Hematopoietic multipotent progenitor cell treated with erythropoietin and hydrocortisone succinate and interleukin-3 and kit ligand, for 15 days (in vitro differentiated cells): ENCODE measurements around the gene NAV2.

Source experiments
- DNase-seq: peaks from one replicate; pipeline ENCODE4 v3.0.0-alpha.2; 2015; ENCODE audit warnings: low spot score

NAV2 gene, protein sequence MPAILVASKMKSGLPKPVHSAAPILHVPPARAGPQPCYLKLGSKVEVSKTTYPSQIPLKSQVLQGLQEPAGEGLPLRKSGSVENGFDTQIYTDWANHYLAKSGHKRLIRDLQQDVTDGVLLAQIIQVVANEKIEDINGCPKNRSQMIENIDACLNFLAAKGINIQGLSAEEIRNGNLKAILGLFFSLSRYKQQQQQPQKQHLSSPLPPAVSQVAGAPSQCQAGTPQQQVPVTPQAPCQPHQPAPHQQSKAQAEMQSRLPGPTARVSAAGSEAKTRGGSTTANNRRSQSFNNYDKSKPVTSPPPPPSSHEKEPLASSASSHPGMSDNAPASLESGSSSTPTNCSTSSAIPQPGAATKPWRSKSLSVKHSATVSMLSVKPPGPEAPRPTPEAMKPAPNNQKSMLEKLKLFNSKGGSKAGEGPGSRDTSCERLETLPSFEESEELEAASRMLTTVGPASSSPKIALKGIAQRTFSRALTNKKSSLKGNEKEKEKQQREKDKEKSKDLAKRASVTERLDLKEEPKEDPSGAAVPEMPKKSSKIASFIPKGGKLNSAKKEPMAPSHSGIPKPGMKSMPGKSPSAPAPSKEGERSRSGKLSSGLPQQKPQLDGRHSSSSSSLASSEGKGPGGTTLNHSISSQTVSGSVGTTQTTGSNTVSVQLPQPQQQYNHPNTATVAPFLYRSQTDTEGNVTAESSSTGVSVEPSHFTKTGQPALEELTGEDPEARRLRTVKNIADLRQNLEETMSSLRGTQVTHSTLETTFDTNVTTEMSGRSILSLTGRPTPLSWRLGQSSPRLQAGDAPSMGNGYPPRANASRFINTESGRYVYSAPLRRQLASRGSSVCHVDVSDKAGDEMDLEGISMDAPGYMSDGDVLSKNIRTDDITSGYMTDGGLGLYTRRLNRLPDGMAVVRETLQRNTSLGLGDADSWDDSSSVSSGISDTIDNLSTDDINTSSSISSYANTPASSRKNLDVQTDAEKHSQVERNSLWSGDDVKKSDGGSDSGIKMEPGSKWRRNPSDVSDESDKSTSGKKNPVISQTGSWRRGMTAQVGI (N-terminal part only)

DNA sequence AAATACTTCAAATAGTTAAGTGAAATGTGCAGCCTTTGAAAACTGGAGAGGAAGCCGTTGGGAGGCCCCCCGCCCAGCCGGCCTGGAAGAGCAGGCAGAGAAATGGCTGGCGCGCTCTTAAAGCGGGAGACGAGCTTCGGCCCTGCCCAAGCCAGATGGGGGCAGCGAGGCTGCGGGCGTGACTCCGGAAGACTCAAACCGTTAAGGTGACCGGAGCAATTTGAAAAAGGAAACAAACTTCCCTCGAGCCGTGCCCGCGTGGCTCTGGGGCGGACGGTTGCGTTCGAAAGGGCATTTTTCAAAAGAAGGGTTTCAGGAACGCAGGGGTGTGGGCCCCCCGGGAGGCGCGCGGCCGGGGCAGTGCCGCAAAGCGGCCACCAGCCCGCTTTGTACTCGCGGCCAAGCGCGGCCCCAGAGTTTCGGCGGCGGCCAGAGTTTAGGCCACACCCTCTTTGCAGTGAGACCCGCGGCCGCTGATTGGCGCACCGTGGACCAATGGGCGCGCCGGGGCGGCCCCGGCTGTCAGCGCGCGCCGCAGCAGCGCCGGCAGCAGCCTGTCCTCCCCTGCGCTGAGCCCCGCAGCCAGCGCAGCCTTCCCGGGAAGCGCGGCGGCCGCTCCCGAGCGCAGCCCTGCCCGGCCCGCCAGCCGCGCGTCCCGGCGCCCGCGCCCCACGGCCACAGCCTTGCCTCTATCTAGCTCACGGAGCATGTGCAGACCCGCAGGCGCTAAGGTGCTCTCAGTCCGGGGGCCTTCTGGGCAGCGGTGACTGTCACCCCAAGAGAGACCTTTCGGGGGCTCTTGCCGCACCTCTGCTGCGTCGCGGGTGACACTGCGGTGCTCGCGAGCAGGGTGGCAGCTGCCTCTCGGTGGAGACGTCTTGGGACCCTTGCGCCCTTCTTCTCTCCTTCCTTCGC lies at the start of gene NAV2:
Gene NAV2 (plus strand): TSS at position 557 of the 915 bp plus-strand sequence. CDS start 859 bp downstream, outside the sequence.
- peak; percentile 79 for DNase-seq

DNA sequence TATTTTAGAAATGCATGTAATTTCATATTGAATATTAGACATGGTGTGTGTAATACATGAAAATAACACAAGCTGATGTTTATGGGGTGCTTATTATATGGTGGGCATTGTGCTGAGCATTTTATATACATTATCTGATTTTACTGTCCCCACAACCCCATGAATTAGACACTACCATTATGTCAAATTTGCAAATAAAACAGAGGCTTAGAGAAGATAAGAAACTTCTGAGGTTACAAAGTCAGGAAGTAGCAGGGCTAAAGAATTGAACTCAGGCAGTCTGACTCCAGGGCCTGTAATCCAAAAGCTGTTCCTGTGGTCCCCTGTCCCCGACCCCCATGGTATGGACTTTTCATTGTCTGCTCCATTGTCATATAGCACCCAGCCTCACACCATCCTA lies 49.4 kb upstream of the NAV2 start:
- no peak for DNase-seq

DNA sequence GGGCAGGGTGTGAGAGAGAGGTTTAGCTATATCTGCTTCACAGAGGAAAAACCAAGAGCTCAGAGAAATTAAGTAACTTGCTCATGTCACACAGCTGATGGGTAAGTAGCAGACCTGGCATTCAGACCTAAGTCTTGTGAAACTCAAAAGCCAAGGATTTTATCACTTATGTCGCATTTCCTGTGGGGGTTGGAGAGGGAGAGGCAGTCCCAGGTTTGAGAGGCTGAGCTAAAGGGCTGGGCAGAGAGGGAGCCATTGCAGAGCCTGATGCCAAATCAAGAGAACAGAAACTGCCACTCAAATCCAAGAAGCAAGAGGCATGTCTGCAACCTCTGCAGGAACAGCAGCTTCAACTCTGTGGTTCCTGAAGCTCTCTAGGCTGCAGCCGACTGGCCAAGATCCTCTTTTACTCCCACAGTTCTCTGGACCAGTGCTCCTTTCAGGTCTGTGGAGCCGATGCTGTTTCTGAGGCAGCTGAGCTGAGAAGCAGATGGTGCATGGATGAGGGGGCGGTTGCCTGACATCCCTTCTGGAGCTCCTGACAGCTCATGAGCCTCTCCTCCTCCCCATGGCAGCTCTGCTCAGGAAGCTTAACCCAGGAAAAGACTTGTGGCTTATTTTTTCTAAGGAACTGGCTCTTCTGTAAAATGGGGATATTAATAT lies 47.6 kb upstream of the NAV2 start:
- DNase-seq: no peak

DNA sequence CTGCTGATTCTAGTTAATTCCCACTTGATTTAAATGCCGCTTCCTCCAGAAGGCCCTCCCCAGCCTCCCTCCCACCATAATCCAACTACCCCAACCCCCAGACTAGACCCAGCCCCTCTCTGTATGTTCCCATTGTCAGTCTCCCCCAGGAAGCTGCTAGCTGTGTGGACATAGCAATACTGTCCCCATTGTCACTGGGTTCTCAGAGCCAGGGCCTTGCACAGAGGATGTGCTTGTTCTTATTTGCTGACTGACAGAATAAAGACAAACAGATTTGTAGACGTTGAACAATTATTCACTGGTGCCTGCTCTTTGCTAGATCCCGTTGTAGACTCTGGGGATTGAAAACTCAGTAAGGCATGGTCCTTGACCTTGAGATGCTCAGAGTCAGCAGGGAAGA lies 45.7 kb upstream of the NAV2 start:
- no peak for DNase-seq

DNA sequence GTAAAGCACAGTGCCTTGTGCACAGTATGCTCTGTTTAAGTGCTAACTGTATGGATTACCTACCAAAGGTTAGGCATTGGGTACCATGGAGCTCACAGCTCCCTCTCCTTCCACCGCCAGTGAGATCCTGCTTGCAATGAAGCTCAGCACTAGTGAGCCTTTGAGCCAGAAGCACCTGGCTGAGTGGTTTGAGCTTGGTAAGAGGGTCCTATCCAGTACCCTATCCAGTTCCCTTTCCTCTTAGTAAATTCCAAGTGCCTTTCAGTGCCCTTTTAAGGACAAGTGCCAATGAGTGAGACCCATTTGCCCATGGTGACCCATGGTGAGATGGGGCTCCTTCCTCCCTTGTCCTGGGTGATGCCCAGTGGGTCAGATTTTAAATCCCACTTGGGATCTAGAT lies 43.1 kb upstream of the NAV2 start:
- no peak for DNase-seq

DNA sequence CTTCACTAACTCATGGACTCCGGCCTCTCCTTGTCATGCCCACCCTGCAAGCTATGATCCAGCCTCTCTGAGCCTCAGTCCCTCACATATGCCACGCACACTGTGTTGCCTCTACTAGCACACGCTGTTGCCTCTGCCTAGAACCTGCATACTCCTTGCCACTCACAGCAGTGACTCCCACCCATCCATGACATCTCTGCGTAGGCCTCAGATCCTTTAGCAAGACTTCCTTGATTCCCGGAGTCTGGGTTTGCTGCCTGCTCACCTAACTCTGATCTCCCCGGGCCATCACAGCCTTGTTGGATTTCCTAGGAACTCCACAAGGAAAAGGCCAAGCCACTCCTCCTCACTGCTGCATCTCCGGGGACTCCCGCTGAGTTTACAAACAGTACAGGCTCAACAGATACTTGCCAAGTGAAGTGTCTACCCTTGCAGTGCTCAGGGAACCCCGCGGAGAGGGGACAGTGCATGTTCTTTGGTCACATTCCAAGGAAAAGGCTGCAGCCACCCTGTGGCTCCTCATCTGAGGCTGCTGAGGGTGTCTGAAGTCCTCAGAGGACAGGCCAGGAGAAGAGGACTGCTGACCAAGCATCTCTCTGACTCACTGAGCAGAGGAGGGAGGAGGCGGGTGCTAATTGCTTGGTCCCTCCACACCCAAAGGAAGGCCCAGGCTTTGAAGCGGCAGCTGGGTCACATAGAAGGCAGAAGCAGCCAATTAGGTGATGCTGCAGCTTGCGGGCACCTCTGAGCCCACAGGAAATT lies 42.4 kb upstream of the NAV2 start:
- no peak for DNase-seq

DNA sequence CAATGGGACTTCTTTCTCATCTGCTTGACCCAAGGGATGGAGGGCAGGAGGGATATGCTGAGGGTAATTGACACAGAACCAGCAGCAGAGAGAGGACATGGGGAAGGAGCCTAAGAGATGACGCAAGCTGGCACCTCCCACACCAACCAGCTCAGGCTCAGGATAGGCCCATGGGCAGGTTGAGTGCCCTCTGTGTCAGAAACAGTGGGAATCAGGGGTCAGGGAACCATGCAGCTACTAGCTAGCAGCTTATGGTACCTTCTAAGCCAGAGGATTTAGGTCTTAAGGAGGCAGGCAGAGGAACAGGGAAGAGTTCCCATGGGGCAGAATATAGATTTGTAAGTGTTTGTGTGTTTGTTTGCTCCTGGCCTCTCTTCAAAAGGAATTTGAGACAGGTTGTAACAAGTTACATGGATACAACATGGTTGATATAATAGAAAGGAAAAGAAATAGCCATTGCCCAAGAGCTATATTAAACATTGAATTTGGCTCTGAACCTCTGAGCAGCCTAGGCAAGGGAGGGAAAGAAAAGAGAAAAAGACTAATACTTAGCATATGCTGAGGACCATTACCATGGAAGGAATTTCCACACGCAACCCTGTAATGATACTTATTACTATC lies 39.9 kb upstream of the NAV2 start:
- no peak for DNase-seq

DNA sequence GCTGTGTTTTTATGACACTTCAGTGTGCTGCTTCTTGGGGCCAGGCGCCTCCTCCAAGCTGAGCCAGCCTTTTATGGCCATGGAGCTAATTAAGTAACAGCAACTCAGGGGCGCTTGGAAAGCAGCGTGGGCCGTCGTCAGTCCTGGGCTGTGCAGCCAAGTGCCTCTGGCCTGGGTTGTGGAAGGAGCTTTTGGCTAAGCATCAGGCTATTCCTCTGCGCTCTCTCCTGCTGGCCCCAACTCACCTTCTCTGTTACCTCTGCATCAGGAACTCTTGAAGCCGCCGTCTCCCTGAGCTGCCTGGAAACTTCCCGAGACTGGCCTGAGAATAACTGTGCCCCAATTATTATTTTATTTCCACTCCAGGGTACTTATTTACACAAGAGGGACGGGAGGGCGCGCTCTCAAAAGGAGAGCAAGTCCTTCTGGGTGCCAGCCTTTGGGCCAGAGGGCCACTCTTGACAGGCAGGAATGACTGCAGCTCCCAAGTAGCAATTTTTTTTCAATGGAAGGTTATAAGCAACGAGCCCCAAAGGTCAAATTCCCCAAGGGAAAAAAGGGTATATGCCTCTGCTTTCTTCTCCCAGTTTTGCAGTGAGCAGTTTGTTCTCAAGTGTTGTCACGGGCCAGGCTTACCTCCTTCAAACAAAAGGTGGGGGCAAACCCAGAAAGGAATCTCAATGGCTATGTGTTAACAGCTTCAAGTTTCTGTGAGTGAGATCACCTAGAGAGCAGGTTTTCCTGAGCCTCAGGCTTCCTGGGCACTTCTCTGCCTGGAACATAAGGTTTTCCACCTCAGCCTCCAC lies 38.5 kb upstream of the NAV2 start:
- DNase-seq: no peak

DNA sequence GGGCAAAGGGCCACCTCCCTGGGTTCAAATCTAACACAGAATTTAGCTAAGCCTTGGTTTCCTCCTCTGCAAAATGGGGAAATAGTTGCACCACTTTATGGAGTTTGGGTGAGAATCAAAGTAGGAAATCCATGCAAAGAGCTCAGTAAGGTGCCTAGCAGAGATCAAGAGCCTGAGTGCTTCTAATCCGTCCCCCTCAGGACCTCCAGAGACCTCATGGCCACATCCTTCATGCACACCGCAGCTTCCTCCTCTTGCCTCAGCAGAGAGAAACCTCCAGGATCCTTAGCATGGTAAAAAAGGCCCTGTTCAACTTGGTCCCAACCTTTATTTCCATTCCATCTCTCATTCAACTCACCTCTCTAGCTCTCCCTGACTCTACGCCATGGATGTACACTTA lies 37.8 kb upstream of the NAV2 start:
- DNase-seq: no peak

DNA sequence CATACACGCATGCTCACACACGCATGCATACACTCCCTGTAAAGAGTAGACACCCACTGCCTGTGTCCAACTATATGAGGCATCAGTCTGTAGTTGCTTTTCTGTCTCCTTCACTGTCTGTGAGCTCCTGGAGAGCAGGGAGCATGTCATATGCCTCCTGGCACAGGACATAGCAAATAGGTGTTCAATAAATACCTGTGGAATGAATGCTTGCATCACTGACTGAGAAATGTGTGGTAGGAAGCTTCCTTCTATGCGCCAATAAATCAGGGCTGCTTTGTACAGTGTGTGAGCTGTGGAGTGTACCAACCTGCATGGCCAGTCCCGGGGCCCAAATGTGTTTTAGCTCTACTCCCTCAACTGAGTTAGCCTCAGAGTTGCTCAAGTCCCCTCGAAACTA lies 37.2 kb upstream of the NAV2 start:
- DNase-seq: no peak

DNA sequence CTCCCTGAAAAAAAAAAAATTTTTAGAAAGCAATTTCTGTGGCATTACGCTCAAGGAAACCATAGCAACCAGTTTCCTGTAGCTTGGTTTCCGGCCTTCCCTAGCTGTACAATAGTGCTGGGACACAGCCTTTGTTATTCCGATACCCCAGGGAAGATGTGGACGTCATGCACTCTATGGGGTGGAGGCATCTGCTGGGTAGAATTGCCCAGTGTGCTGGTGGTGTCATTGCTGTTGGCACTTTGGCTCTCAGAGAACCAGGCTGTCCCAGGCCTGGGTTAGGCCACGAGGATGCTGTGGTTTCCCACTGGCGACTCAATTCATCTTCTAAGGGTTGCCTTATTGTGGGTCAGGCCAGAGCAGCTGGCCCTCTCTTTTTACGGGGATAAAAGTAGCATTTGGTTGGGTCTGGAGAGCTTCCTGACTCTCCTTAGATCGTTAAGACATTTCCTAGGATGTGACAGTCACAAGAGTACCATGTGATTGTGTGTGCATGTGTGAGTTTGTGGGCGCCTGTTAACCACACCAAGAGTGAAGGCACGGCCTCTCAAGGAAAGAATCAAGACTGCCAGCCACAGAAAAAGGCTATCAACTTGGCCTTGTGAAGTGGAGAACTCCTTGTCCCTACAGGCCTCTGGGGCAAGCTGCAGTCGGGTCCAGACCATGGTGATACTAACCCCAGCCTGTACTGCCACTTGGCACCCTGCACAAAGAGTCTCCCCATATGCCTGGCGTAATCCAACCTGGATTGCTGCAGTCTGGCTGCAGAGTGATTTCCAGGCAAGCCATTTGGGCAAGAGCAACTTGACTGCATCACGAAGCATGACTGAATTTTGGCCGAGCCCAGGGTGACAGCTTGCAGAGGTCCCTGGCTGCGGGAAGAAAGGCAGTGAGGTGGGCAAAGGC lies 35.9 kb upstream of the NAV2 start:
- no peak for DNase-seq

DNA sequence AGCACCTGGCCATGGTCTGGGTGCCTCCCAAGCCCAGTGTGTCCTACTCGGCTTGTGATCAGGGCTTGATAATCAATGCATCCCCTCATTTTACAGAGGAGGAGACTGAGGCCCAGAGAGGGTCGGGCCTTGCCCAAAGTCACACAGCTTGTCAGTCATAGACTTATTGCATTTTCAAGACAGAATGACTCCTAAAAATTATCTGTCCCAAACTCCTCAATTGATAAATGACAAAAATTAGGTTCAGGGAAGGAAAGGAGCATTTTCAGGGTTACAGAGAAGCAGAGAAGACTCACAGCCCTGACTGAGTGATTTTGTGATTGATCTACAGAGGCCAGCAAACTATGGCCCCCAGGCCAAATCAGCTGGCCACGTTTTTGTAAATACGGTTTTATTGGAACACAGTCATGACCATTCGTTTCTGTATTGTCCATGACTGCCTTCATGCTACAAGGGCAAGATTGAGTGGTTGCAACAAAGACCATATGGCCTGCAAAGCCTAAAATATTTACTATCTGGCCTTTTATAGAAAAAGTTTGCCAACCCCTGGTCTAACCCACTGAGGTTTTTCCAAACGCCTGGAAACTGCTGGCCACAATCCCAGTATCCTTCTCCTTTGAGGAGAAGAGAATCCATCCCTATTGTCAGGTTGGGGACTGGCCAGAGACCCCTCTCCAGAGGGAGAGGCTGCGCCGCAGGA lies 35.1 kb upstream of the NAV2 start:
- no peak for DNase-seq

DNA sequence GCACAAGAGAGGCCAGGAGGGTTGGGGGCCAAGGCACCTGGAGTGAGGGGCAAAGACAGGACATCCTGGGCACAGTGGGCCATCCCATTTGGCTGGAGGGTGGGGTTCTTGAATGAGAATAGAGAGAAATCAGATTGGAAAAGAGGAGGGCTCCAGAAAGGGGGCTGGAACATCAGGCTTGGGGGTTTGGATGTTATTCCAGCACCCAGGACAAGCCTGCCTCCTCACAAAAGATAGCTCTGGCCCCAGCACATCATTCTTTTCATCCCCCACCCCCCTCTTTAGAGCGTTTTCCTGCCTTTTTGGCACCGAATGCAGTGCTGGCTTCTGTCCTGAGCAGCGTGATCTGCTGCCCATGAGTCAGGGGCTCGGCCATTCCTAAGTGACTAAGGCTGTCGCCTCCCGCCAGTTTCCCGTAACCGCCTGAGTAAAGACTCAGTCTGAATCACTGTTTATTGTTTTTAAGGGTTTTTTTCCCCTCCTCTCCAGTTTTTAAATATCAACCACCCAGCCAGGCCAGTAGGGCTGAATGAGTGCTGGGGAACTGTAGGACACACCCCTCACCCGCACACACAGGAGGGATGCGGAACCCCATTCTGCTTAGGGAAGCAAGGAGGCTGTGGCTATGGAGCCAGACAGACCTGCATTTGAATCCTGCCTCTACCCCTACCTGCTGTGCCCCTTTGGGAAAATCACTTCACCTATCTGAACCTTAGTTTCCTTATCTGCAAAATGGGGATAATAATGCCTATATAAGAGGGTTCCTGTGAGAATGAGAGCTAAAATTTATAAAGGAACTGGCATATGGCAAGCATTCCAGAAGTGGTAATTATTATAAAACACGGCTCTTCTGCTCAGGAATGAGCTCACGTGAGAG lies 32.4 kb upstream of the NAV2 start:
- no peak for DNase-seq

DNA sequence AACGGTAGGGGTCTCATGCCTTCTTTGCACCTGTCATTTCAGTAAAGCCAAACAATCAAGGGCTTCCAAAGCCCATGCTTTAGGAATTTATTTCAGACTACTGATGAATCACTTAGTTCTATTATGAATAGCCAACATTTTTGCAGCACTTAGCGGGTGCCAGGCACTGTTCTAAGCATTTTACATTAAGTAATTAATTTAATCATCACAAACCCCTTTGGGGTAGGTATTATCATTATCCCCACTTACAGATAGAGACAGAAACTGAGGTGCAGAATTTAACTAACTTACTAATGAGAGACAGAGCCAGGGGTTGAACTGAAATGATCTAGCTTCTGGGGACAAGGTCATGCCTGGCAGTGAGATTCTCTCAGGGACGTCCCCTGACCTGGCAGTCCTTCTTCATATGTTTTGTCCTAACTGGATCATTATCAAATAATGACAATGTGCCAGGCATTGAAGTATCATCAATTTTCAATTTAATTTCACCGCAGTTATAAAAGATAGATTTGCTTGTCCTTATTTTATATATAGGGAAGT lies 31.7 kb upstream of the NAV2 start:
- DNase-seq: no peak

DNA sequence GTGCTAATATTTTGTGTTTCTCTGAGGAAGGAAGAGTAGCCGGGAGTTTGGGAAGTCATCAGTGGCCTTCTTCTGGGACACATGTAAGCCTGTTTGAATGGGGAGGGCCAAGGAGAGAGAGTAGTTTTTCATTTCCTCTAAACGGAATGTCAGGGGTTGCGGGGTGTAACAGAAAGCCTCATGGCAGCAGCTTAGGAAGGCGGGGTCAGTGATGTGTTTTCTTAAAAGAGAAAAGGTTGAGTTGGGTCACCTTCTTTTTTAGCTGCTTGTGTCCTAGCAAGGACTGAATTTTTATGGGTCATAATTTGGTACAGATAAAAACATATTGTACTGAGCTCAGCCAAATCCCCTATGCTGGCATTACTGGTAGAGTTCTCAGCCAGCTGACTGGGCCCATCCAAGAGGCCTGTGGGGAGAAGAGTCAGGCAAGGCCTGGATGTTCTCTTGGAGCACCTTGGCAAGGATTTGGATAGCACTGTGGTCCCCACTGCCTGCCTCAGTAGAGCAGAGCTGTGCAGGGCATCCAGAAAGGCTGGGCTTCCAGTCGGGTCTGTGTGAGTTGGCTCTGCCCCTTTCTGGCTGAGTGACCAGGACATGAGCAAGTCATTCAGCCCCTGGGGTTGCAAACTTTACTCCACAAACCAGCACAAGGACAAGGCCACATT lies 29.4 kb upstream of the NAV2 start:
- DNase-seq: no peak
